DND-41 (cell line): Measurements from ENCODE around the gene CARM1.

Source experiments
- ATAC-seq: fragments of 200-7000 bp; cut with Tn5 transposase; 3 replicates; pipeline ENCODE4 v1.9.1; 2021; ENCODE audit warnings: low read depth; ENCODE audit not compliant: insufficient read depth
- DNase-seq: peaks from one replicate; pipeline ENCODE4 v3.0.0-alpha.2; 2020
- H2AFZ ChIP-seq: 2 replicates; pipeline ENCODE4 v1.6.0; 2012; ENCODE audit warnings: low read depth, low read length
- H3K27ac ChIP-seq: 2 replicates; pipeline ENCODE4 v1.5.1; 2012; ENCODE audit warnings: low read length, inconsistent platforms
- H3K27me3 ChIP-seq: fragments of 200-600 bp; sonication (generic); 2 replicates; pipeline ENCODE4 v1.6.0; 2012; ENCODE audit warnings: low read length, mild to moderate bottlenecking, inconsistent platforms; ENCODE audit not compliant: insufficient read depth, poor library complexity
- H3K36me3 ChIP-seq: 2 replicates; pipeline ENCODE4 v1.5.1; 2012; ENCODE audit warnings: low read length, inconsistent platforms; ENCODE audit not compliant: insufficient read depth
- H3K4me1 ChIP-seq: 2 replicates; pipeline ENCODE4 v1.5.1; 2012; ENCODE audit warnings: mild to moderate bottlenecking, low read length; ENCODE audit not compliant: insufficient read depth
- H3K4me2 ChIP-seq: 2 replicates; pipeline ENCODE4 v1.6.0; 2012; ENCODE audit warnings: mild to moderate bottlenecking, moderate library complexity, low read length, inconsistent platforms; ENCODE audit not compliant: insufficient read depth
- H3K4me3 ChIP-seq, 2 experiments: fragments of 200-600 bp in 1 of 2; shearing (Covaris generic) in 1 of 2; 2 replicates each; pipeline ENCODE4 v1.5.1; 2012 to 2016; ENCODE audit warnings: inconsistent platforms in 2 of 2, low read length in 2 of 2, mild to moderate bottlenecking in 2 of 2, low read depth in 1 of 2, moderate library complexity in 1 of 2
- H3K79me2 ChIP-seq: 2 replicates; pipeline ENCODE4 v1.6.0; 2012; ENCODE audit warnings: low read length, inconsistent platforms; ENCODE audit not compliant: insufficient read depth
- H3K9ac ChIP-seq: 2 replicates; pipeline ENCODE4 v1.6.0; 2012; ENCODE audit warnings: low read depth, mild to moderate bottlenecking, inconsistent platforms, low read length, moderate library complexity
- H3K9me3 ChIP-seq: 2 replicates; pipeline ENCODE4 v1.5.1; 2012; ENCODE audit warnings: low read length, moderate library complexity, mild to moderate bottlenecking, inconsistent platforms; ENCODE audit not compliant: insufficient read depth, severe bottlenecking
- H4K20me1 ChIP-seq: 2 replicates; pipeline ENCODE4 v1.6.0; 2012; ENCODE audit warnings: low read length; ENCODE audit not compliant: insufficient read depth
- EZH2 ChIP-seq: IDR thresholded peaks from 3 replicates; pipeline ENCODE4 v1.6.1; 2012; ENCODE audit warnings: borderline replicate concordance, low read depth, mild to moderate bottlenecking, moderate library complexity, low read length, inconsistent platforms; ENCODE audit not compliant: severe bottlenecking
- TF ChIP-seq, protein P1 (sequence below): IDR thresholded peaks from 2 replicates; pipeline ENCODE4 v1.5.1; 2012; ENCODE audit warnings: borderline replicate concordance, low read length, moderate library complexity, mild to moderate bottlenecking; ENCODE audit not compliant: poor library complexity, severe bottlenecking; ENCODE audit errors: extremely low read depth

CARM1 gene

DNA sequence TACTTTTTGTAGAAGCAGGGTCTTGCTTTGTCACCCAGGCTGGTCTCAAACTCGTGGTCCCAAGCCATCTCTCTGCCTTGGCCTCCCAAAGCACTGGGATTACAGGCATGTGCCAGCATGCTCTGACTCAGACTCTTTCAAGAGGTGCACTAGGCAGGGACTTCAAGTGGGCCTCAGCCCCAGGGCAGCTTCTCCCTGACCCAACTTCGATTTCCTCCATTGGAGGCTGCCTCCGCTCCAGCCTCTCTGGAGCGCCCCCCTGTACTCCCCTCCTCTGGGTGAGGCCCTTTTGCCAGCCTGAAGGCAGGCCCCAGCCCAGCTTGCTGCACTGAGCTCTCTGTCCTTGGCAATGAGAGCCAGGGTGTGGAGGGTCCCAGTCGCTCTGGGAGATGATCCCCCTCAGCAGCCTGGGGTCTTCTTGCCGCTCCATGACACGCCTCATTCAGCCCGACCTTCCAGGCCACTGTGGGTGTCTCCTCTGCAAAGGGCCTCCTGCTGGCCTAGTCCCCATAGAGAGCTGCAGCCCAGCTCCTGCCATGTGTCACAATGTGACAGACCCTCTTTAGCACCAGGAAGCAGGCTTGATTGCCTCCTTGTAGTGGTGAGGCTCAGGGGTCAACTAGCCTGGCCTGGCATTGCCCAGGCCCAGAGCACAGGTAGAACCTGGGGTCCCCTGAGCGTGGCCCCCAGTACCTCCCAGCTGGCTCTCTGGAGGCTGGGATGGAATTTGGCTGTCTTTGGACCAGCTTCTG is 16.4 kb downstream of the CARM1 start:
- TF ChIP-seq, protein P1, sequence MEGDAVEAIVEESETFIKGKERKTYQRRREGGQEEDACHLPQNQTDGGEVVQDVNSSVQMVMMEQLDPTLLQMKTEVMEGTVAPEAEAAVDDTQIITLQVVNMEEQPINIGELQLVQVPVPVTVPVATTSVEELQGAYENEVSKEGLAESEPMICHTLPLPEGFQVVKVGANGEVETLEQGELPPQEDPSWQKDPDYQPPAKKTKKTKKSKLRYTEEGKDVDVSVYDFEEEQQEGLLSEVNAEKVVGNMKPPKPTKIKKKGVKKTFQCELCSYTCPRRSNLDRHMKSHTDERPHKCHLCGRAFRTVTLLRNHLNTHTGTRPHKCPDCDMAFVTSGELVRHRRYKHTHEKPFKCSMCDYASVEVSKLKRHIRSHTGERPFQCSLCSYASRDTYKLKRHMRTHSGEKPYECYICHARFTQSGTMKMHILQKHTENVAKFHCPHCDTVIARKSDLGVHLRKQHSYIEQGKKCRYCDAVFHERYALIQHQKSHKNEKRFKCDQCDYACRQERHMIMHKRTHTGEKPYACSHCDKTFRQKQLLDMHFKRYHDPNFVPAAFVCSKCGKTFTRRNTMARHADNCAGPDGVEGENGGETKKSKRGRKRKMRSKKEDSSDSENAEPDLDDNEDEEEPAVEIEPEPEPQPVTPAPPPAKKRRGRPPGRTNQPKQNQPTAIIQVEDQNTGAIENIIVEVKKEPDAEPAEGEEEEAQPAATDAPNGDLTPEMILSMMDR = no peak
- TF ChIP-seq EZH2 = no peak
- peaks cover 4% of the 10 kb centered on the region; the same call in 1 of the 2 replicates for H3K36me3 ChIP-seq
- no peak overlapping the region for H3K27ac ChIP-seq
- peaks cover 59% of the 10 kb centered on the region for H4K20me1 ChIP-seq
- H3K27me3 ChIP-seq = no peaks in the 10 kb centered on the region
- H3K9ac ChIP-seq = no peak overlapping the region
- H3K4me1 ChIP-seq = no peaks in the 10 kb centered on the region
- ATAC-seq (no peak), DNase-seq (no peak)
- H3K9me3 ChIP-seq = no peaks in the 10 kb centered on the region
- no peak overlapping the region for H3K4me2 ChIP-seq
- H3K79me2 ChIP-seq = peaks cover 86% of the 10 kb centered on the region
- no peak overlapping the region for H2AFZ ChIP-seq
- no peak overlapping the region for H3K4me3 ChIP-seq

DNA sequence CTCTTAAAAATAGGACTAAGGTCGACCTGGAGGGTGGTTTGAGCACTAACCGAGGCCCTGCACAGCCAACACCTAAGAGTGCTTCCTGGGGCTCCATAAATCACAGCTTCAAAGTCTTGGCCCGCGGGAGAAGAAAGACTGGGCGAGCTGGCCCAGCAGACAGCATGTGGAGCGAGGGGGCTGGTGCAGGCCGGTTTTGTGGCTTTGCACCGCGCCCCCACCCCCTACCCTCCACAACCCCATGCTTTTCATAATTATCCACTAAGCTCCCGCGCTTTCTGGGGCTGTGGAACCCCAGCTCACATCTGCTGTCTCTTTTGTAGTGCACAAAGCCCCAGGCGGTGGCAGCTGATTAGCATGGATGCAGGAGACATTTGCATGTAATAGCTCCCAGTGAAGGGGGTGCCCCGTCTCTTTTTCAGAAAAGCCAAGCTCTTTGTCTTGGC is 17.1 kb downstream of the CARM1 start:
- peaks cover 4% of the 10 kb centered on the region; the same call in 1 of the 2 replicates for H3K36me3 ChIP-seq
- H3K9ac ChIP-seq = no peak overlapping the region
- no peak overlapping the region for H2AFZ ChIP-seq
- H3K4me1 ChIP-seq = no peaks in the 10 kb centered on the region
- no peak for DNase-seq
- no peak for ATAC-seq
- H3K4me2 ChIP-seq = no peak overlapping the region
- H3K27me3 ChIP-seq = no peaks in the 10 kb centered on the region
- no peak overlapping the region for H3K27ac ChIP-seq
- H3K4me3 ChIP-seq = no peak overlapping the region
- H3K79me2 ChIP-seq = peaks cover 82% of the 10 kb centered on the region
- no peaks in the 10 kb centered on the region for H3K9me3 ChIP-seq
- no peak for TF ChIP-seq EZH2
- TF ChIP-seq, protein P1 = no peak
- H4K20me1 ChIP-seq = peaks cover 53% of the 10 kb centered on the region

DNA sequence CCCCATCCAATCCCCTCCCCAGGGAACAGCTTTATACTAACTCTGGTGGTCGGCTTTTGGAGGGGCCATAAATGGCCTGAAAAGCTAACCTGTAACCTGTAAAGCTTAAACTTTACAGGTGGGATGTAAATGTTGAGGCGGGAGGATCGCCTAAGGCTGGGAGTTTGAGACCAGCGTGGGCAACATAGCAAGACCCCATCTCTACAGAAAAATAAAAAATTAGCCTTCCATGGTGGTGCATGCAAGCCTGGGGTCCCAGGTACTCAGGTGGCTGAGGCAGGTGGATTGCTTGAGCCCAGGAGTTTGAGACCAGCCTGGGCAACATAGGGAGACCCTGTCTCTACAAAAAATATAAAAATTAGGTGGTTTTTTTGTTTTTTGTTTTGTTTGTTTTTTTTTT is 18.5 kb downstream of the CARM1 start:
- Histone ChIP-seq H3K4me1 (no peaks in the 10 kb centered on the region), H3K79me2 (peaks cover 82% of the 10 kb centered on the region), H3K36me3 (peaks cover 4% of the 10 kb centered on the region; the same call in 1 of the 2 replicates), H3K27me3 (no peaks in the 10 kb centered on the region), H3K27ac (no peak overlapping the region), H2AFZ (no peak overlapping the region), H3K9me3 (no peaks in the 10 kb centered on the region), H3K9ac (no peak overlapping the region), H3K4me2 (no peak overlapping the region), H3K4me3 (no peak overlapping the region), H4K20me1 (peaks cover 62% of the 10 kb centered on the region)
- no peak for ATAC-seq
- DNase-seq = no peak
- TF ChIP-seq, protein P1 = no peak
- TF ChIP-seq EZH2 = no peak
